ENCODE results near the gene CEP131.
A peak's percentile ranks its signal among the peaks of the same experiment; 100 is the strongest.

CEP131 gene

DNA sequence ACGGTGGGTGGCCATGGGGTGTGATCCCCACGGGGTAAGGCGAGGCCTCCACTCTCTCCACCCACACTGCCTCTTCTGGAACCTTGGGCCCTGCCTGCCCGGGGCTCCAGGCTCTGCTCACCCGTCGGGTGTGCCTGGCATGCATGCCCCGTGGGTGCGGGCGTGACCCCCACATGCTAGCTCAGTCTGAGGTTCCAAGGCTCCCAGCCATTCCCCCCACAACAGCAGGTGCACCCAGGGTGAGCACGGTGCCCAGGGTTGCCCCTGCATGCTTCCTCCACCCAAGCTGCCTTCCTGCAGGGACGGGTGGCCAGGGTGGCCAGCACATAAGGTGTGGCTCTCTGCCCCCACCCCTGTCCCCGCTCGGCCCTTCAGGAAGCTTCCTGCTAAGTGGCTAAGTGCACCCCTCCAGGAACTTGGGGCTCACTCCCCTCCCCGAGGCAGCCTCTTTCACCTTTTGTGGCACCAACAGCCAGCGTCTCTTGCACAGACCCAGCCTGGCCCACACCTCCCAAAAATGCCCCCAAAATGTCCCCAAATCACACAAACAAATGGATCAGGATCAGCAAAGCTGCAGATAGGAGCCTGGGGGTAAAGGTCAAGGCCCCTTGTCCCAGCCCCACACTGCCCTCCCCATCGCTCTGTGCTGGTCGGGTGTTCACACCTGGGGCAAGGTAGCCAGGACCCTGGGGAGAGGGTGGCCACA lies 78.9 kb downstream of the CEP131 start:
- no peak for DNase-seq

DNA sequence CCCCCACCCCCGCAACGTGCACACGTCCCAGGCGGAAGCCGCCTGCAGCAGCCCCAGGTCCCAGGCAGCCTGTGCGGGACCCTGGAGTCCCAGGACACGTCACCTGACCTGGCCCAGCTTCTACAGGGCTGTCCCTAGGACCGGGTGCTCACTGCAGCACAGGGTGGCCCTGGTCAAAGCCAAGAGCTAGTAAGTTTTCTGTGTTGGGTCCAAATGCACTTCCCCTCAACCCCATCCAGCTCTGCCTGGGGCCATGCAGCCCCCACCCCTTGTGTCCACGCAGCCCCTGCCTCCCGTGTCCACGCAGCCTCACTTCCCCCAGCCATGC lies 79.6 kb downstream of the CEP131 start:
- DNase-seq: no peak

DNA sequence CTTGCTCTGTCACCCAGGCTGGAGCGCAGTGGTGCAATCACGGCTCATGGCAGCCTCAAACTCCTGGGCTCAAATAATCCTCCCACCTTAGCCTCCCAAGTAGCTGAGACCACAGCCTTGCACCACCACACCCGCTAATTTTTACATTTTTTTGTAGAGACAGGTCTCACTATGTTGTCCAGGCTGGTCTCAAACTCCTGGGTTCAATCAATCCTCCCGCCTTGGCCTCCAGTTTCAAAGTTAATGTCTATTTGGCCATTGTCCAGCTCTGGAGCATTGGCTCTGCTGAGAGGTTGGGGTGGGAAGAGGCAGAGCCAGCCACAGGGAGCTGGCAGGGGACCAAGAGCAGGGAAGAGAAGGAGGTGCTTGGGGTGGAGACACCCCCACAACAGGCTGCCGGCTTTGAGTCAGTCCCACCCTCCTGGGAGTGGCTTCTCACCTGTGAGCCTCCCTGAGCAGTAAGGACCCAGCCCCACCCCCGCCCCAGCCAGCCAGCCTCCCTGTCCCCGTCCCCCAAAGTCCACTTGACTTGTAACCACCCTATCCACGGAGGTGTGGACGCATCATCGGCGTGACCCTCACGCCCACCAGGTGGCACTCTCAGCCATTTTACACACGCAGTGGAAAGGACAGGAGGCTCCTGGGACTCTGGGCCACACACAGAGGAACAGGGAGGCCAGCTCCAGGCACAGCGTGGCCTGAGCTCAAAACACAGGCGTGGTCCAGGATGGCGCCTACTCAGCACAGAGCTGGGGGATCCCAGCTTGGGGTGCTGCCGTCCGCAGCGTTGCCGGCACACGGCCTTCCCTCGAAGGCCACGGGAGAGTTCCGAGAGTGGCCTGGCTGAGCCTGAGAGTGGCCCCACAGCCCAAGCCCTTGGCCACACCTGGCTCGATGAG lies 80.2 kb downstream of the CEP131 start:
- peak; percentile 40 for DNase-seq

DNA sequence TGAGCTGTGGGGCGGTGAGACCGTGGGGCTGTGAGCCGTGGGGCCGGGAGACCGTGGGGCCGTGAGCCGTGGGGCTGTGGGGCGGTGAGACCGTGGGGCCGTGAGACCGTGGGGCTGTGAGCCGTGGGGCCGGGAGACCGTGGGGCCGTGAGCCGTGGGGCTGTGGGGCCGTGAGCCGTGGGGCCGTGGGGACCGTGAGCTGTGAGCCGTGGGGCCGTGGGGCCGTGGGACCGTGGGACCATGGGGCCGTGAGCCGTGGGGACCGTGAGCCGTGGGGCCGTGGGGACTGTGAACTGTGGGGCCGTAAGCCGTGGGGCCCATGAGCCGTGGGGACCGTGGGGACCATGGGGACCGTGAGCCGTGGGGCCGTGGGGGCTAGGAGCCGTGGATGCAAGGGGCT lies 82.1 kb downstream of the CEP131 start:
- DNase-seq: no peak

DNA sequence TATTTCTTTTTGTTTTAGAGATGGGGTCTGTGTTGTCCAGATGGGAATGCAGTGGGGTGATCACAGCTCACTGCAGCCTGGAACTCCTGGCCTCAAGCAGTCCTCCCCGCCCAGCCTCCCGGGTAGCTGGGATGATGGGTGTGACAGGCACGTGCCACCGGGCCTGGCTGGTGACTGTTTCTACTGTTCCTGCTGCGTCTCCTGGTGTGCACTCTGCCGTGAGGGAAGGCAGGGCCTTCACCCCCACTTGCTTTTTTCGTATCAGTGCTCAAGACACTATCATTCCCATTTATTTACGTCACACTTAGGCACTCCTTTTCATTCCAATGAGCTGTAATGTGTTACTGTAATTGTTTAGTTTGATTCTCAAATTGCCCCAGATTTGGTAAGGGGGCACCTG lies 82.7 kb downstream of the CEP131 start:
- DNase-seq: no peak
